ENCODE data around the gene MASP2.
A peak's percentile ranks its signal among the peaks of the same experiment; 100 is the strongest.

The MASP2 gene

DNA sequence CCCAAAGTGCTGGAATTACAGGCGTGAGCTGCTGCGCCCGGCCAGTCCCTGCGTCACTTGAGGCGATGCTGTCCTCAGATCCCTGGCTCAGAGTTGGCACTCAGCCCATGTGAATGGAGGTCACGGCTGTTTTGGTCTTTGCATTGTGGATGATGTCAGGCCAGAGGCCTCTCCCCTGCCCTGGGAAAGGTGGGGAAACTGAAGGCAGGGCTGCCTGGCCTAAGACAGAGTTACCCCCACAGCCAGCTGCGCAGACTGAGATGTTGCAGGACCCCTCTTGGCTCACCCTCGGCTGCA, 821 bp downstream of the MASP2 start:
- no peak for ATAC-seq
- TF ChIP-seq BACH2 (CRISPR knock-in tag; IDR thresholded peaks at IDR 0.05; ENCODE audit: borderline replicate concordance) (no peak), ISL1 (CRISPR knock-in tag; IDR thresholded peaks at IDR 0.05) (no peak), ZNF565 (CRISPR knock-in tag; conservative IDR thresholded peaks at IDR 0.05; ENCODE audit: low read depth) (no peak), ESRRG (CRISPR knock-in tag; IDR thresholded peaks at IDR 0.05) (no peak), TCF4 (CRISPR knock-in tag; IDR thresholded peaks at IDR 0.05; ENCODE audit: borderline replicate concordance) (no peak), RARB (CRISPR knock-in tag; IDR thresholded peaks at IDR 0.05) (no peak), ZFP3 (CRISPR knock-in tag; IDR thresholded peaks at IDR 0.05) (no peak), SNAI2 (CRISPR knock-in tag; IDR thresholded peaks at IDR 0.05) (no peak), ZNF70 (CRISPR knock-in tag; IDR thresholded peaks at IDR 0.05) (no peak), GLIS3 (CRISPR knock-in tag; IDR thresholded peaks at IDR 0.05) (no peak), OSR1 (CRISPR knock-in tag; IDR thresholded peaks at IDR 0.05) (no peak)
- TF ChIP-seq, protein P1, sequence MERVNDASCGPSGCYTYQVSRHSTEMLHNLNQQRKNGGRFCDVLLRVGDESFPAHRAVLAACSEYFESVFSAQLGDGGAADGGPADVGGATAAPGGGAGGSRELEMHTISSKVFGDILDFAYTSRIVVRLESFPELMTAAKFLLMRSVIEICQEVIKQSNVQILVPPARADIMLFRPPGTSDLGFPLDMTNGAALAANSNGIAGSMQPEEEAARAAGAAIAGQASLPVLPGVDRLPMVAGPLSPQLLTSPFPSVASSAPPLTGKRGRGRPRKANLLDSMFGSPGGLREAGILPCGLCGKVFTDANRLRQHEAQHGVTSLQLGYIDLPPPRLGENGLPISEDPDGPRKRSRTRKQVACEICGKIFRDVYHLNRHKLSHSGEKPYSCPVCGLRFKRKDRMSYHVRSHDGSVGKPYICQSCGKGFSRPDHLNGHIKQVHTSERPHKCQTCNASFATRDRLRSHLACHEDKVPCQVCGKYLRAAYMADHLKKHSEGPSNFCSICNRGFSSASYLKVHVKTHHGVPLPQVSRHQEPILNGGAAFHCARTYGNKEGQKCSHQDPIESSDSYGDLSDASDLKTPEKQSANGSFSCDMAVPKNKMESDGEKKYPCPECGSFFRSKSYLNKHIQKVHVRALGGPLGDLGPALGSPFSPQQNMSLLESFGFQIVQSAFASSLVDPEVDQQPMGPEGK (CRISPR knock-in tag; IDR thresholded peaks at IDR 0.05; ENCODE audit: borderline replicate concordance): no peak
- TF ChIP-seq, protein P2, sequence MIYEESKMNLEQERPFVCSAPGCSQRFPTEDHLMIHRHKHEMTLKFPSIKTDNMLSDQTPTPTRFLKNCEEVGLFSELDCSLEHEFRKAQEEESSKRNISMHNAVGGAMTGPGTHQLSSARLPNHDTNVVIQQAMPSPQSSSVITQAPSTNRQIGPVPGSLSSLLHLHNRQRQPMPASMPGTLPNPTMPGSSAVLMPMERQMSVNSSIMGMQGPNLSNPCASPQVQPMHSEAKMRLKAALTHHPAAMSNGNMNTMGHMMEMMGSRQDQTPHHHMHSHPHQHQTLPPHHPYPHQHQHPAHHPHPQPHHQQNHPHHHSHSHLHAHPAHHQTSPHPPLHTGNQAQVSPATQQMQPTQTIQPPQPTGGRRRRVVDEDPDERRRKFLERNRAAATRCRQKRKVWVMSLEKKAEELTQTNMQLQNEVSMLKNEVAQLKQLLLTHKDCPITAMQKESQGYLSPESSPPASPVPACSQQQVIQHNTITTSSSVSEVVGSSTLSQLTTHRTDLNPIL (CRISPR knock-in tag; IDR thresholded peaks at IDR 0.05; ENCODE audit: low read depth): no peak
- TF ChIP-seq, protein P3, sequence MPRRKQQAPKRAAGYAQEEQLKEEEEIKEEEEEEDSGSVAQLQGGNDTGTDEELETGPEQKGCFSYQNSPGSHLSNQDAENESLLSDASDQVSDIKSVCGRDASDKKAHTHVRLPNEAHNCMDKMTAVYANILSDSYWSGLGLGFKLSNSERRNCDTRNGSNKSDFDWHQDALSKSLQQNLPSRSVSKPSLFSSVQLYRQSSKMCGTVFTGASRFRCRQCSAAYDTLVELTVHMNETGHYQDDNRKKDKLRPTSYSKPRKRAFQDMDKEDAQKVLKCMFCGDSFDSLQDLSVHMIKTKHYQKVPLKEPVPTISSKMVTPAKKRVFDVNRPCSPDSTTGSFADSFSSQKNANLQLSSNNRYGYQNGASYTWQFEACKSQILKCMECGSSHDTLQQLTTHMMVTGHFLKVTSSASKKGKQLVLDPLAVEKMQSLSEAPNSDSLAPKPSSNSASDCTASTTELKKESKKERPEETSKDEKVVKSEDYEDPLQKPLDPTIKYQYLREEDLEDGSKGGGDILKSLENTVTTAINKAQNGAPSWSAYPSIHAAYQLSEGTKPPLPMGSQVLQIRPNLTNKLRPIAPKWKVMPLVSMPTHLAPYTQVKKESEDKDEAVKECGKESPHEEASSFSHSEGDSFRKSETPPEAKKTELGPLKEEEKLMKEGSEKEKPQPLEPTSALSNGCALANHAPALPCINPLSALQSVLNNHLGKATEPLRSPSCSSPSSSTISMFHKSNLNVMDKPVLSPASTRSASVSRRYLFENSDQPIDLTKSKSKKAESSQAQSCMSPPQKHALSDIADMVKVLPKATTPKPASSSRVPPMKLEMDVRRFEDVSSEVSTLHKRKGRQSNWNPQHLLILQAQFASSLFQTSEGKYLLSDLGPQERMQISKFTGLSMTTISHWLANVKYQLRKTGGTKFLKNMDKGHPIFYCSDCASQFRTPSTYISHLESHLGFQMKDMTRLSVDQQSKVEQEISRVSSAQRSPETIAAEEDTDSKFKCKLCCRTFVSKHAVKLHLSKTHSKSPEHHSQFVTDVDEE (CRISPR knock-in tag; IDR thresholded peaks at IDR 0.05): no peak

DNA sequence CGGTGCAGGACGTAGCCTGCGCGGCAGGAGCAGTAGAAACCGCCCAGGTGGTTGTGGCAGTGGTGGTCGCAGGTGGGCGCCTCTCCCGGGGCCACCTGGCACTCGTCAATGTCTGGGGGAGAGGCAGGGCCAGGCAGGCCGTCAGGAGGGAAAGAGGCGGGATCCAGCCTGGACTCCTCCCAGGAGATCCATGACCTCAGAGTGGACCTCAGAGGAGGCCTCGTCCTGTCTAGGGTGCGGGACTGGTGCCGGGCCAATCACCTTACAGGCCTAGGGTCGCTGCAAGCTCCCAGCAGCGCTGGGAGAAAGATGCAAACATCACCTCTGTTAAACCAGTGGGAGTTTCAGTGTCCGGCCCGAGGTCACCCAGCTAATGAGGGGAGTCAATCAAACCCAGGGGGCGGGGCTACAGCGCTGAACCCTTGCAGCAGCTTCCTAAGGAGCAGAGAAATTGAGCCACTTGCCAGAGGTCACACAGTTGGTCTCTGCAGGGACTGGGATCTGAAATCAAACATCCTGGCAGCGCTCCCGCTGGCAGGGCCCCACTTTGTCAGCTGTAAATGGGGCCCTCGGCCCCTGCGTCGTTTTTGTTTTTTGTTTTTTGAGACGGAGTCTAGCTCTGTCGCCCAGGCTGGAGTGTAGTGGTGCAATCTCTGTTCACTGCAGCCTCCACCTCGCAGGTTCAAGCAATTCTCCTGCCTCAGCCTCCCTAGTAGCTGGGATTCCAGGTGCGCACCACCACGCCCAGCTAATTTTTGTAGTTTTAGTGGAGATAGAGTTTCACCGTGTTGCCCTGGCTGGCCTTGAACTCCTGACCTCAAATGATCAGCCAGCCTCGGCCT, 1.4 kb downstream of the MASP2 start:
- peak; percentile 42 for ATAC-seq
- TF ChIP-seq ZNF8 (CRISPR knock-in tag; IDR thresholded peaks at IDR 0.05) (no peak), RARB (CRISPR knock-in tag; IDR thresholded peaks at IDR 0.05) (no peak), ZNF565 (CRISPR knock-in tag; conservative IDR thresholded peaks at IDR 0.05; ENCODE audit: low read depth) (no peak), PPARA (CRISPR knock-in tag; IDR thresholded peaks at IDR 0.05; ENCODE audit: borderline replicate concordance) (no peak)
- TF ChIP-seq, protein P1 (CRISPR knock-in tag; IDR thresholded peaks at IDR 0.05; ENCODE audit: borderline replicate concordance): no peak

DNA sequence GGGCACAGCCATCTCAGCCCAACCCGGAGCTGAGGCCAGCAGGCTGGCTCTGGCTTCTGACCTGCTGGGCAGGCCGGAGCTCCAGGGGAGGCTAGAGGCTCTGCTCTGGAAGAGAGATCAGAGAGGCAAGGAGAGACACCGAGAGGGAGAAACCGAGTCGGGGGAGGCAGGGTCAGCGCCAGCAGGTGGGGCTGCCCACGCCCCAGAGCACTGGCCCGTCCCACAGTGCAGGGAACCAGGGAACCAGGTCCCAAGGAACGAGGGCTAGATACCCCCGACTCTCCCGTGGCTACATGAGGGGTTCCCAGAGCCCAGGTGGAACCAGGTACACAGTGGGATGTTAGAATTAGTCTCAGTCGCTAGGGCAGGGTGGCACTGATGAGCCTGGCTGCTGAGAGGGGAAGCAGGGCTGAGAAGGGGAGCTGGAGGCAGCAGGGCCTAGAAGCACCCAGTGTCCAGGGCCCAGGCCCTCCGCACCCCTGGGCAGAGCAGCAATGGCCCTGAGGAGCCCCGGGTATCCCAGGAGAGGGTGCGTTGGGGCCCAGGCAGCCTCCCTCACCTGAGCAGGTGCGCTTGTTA, 2.1 kb downstream of the MASP2 start:
- peak; percentile 14; the same call in 2 of the 3 replicates for ATAC-seq
- TF ChIP-seq TCF4 (CRISPR knock-in tag; IDR thresholded peaks at IDR 0.05; ENCODE audit: borderline replicate concordance): no peak
- TF ChIP-seq ZFP3 (CRISPR knock-in tag; IDR thresholded peaks at IDR 0.05): no peak
- no peak for TF ChIP-seq SNAI2 (CRISPR knock-in tag; IDR thresholded peaks at IDR 0.05)
- TF ChIP-seq RARB (CRISPR knock-in tag; IDR thresholded peaks at IDR 0.05): no peak
- no peak for TF ChIP-seq PPARA (CRISPR knock-in tag; IDR thresholded peaks at IDR 0.05; ENCODE audit: borderline replicate concordance)
- TF ChIP-seq, protein P3 (CRISPR knock-in tag; IDR thresholded peaks at IDR 0.05): no peak
- TF ChIP-seq ZNF565 (CRISPR knock-in tag; conservative IDR thresholded peaks at IDR 0.05; ENCODE audit: low read depth): no peak
- TF ChIP-seq, protein P4, sequence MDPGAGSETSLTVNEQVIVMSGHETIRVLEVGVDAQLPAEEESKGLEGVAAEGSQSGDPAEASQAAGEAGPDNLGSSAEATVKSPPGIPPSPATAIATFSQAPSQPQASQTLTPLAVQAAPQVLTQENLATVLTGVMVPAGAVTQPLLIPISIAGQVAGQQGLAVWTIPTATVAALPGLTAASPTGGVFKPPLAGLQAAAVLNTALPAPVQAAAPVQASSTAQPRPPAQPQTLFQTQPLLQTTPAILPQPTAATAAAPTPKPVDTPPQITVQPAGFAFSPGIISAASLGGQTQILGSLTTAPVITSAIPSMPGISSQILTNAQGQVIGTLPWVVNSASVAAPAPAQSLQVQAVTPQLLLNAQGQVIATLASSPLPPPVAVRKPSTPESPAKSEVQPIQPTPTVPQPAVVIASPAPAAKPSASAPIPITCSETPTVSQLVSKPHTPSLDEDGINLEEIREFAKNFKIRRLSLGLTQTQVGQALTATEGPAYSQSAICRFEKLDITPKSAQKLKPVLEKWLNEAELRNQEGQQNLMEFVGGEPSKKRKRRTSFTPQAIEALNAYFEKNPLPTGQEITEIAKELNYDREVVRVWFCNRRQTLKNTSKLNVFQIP (CRISPR knock-in tag; IDR thresholded peaks at IDR 0.05; ENCODE audit: borderline replicate concordance, low read depth): no peak
- no peak for TF ChIP-seq GLIS3 (CRISPR knock-in tag; IDR thresholded peaks at IDR 0.05)
- TF ChIP-seq BACH2 (CRISPR knock-in tag; IDR thresholded peaks at IDR 0.05; ENCODE audit: borderline replicate concordance): no peak
- no peak for TF ChIP-seq OSR1 (CRISPR knock-in tag; IDR thresholded peaks at IDR 0.05)
- TF ChIP-seq CSDC2 (CRISPR knock-in tag; IDR thresholded peaks at IDR 0.05): no peak
- TF ChIP-seq, protein P1 (CRISPR knock-in tag; IDR thresholded peaks at IDR 0.05; ENCODE audit: borderline replicate concordance): no peak

All from SK-N-SH treated with all-trans-retinoic acid at 6 μM for 48 hours (cell line).